Transverse colon (tissue), 4 donors: ENCODE results near the gene RIMS3. TPM values are rescaled to one million over a fixed set of nuclear protein-coding genes. Genes with fewer than 3 reads are reported as not detected.

Experiments
- DNase-seq: peaks from one replicate; pipeline ENCODE4 v3.0.0-alpha.2; 2019
- H3K27ac ChIP-seq, 4 donors: fragments of 200-600 bp; sonication (generic); 2 replicates each; pipeline ENCODE4 v1.5.1; 2016 to 2018; ENCODE audit warnings: inconsistent platforms in 4 of 4
- H3K27me3 ChIP-seq: fragments of 200-600 bp; sonication (generic); 2 replicates; pipeline ENCODE4 v1.5.1; 2017; ENCODE audit warnings: inconsistent platforms
- H3K36me3 ChIP-seq, 4 donors: fragments of 200-600 bp; sonication (generic); 2 replicates each; pipeline ENCODE4 v1.5.1; 2017 to 2019; ENCODE audit warnings: inconsistent platforms in 4 of 4
- H3K4me1 ChIP-seq, 4 donors: fragments of 200-600 bp; sonication (generic); 2 replicates each; pipeline ENCODE4 v1.5.1; 2017 to 2020; ENCODE audit warnings: inconsistent platforms in 4 of 4
- H3K4me3 ChIP-seq, 4 donors: fragments of 200-600 bp; sonication (generic); 1 replicate in 1 of 4; 2 replicates in 3 of 4; pipeline versions ENCODE4 v1.5.1 to v1.6.1; 2017 to 2019; ENCODE audit warnings: inconsistent platforms in 4 of 4
- H3K9me3 ChIP-seq, 2 donors: fragments of 200-600 bp; sonication (generic); 2 replicates each; pipeline ENCODE4 v1.5.1; 2017 to 2019; ENCODE audit warnings: inconsistent platforms in 2 of 2
- CTCF ChIP-seq, 5 experiments: fragments of 200-600 bp in 3 of 5; fragments of 450-650 bp in 2 of 5; sonication (generic) in 3 of 5; IDR thresholded peaks; 1 replicate in 2 of 5; 2 replicates in 3 of 5; pipeline ENCODE4 v1.5.1; 2016 to 2017; ENCODE audit warnings: antibody characterized with exemption in 5 of 5, inconsistent platforms in 3 of 5, mild to moderate bottlenecking in 2 of 5, moderate library complexity in 1 of 5
- EP300 ChIP-seq: sonication (generic); formaldehyde crosslinking; IDR thresholded peaks from one replicate; pipeline ENCODE4 v1.6.1; 2017; ENCODE audit warnings: antibody characterized with exemption, low read depth
- POLR2A ChIP-seq: fragments of 450-650 bp; IDR thresholded peaks from one replicate; pipeline ENCODE4 v1.6.1; 2016; ENCODE audit warnings: antibody characterized with exemption, mild to moderate bottlenecking, moderate library complexity
- POLR2AphosphoS5 ChIP-seq, 3 donors: sonication (generic); formaldehyde crosslinking; IDR thresholded peaks; one replicate each; pipeline ENCODE4 v1.6.1; 2016; ENCODE audit warnings: antibody characterized with exemption in 3 of 3
- WGBS, 2 donors: methylation state at CpG; one replicate each; pipeline ENCODE4 v1.1.5; 2018; ENCODE audit warnings: low coverage in 1 of 2; 5-methylcytosine and 5-hydroxymethylcytosine counted together
- in situ Hi-C, 4 donors: fragments of 200-750 bp; cut with MboI; loops; one replicate each; pipeline versions ENCODE4 v1.15.0 to v1.15.1; 2017; ENCODE audit warnings: low sequenced_read_pairs in 3 of 4, low pct_ligation_motif_present in 1 of 4, low pct_unique_long_range_greater_than_20kb in 1 of 4
- intact Hi-C: fragments of 100-400 bp; cut with DNase I; formaldehyde crosslinking; loops from one replicate; pipeline ENCODE4 v1.15.1; 2023; ENCODE audit warnings: low total_unique reads
- total RNA-seq, 4 donors: library from RNA; depleted of rRNA; stranded (reverse); fragments of >200 nt; gene quantifications; one replicate each; pipeline ENCODE4 v1.1.0, GENCODE V29; 2016

Gene RIMS3
- total RNA-seq, 4 donors from 2014 or later = 1.9 to 14.7 (median 5.4) TPM

- no peak for DNase-seq
- in situ Hi-C loops = no loop called here
- WGBS, 2 donors = 50 to 93% methylated on average over 2 to 18 of the region's 18 CpGs
These were observed 23.8 kb downstream of the RIMS3 start for GRCh38 chr1:40641601-40642242.

GRCh38 chr1:40640314-40641076 lies 25.0 kb downstream of the RIMS3 start:
- H3K27ac ChIP-seq = no peak overlapping the region
- H3K36me3 ChIP-seq = no peaks in the 10 kb centered on the region
- H3K9me3 ChIP-seq = no peaks in the 10 kb centered on the region
- H3K27me3 ChIP-seq = no peaks in the 10 kb centered on the region
- H3K4me3 ChIP-seq = no peak overlapping the region
- TF ChIP-seq CTCF (IDR thresholded peaks at IDR 0.05) (no peak), POLR2AphosphoS5 (IDR thresholded peaks at IDR 0.05) (no peak), POLR2A (no peak), EP300 (no peak)
- no peak for DNase-seq
- H3K4me1 ChIP-seq = no peaks in the 10 kb centered on the region
- intact Hi-C loops = no loop called here
- in situ Hi-C loops = no loop called here
- 69 to 77% methylated on average over 3 to 10 of the region's 10 CpGs for WGBS, 2 donors

More at GRCh38 chr1:40641601-40642242, 23.8 kb downstream of the RIMS3 start:
- no peaks in the 10 kb centered on the region for H3K9me3 ChIP-seq
- TF ChIP-seq POLR2AphosphoS5 (IDR thresholded peaks at IDR 0.05) (no peak), POLR2A (no peak), EP300 (no peak), CTCF (IDR thresholded peaks at IDR 0.05) (no peak)
- no peak overlapping the region for H3K4me3 ChIP-seq
- no peak overlapping the region for H3K27ac ChIP-seq
- H3K27me3 ChIP-seq = no peaks in the 10 kb centered on the region
- H3K4me1 ChIP-seq = no peaks in the 10 kb centered on the region
- H3K36me3 ChIP-seq = no peaks in the 10 kb centered on the region
- intact Hi-C loops = no loop called here

GRCh38 chr1:40638097-40639036 lies 27.1 kb downstream of the RIMS3 start:
- DNase-seq = no peak
- intact Hi-C loops = no loop called here
- H3K27me3 ChIP-seq = no peaks in the 10 kb centered on the region
- TF ChIP-seq EP300 = no peak
- TF ChIP-seq CTCF (IDR thresholded peaks at IDR 0.05) = no peak
- no peak for TF ChIP-seq POLR2AphosphoS5 (IDR thresholded peaks at IDR 0.05)
- TF ChIP-seq POLR2A = no peak
- 79 to 90% methylated on average over 3 to 8 of the region's 8 CpGs for WGBS, 2 donors
- H3K9me3 ChIP-seq = no peaks in the 10 kb centered on the region
- H3K27ac ChIP-seq = no peak overlapping the region
- in situ Hi-C loops = no loop called here
- H3K4me3 ChIP-seq = no peak overlapping the region
- H3K36me3 ChIP-seq = no peaks in the 10 kb centered on the region
- H3K4me1 ChIP-seq = peaks cover 0 to 11% (median 10%) of the 10 kb centered on the region in 4 donors
